GM13977 (cell line): ENCODE measurements around the gene KRT35.

ENCODE experiments used
- DNase-seq: peaks from one replicate; pipeline ENCODE4 v3.0.0; 2012; ENCODE audit warnings: low spot score
- in situ Hi-C: fragments of 300-500 bp; cut with MboI; formaldehyde crosslinking; loops from one replicate; pipeline ENCODE4 v1.12.0; 2022; ENCODE audit warnings: low sequenced_read_pairs, low pct_unique_long_range_greater_than_20kb, mixed read lengths, inconsistent platforms; ENCODE audit not compliant: unreplicated experiment
- TF ChIP-seq, protein P1 (sequence below): IDR thresholded peaks from 2 replicates; pipeline ENCODE4 v1.5.1; 2012; ENCODE audit warnings: mild to moderate bottlenecking, control low read depth; ENCODE audit not compliant: insufficient read depth; ENCODE audit errors: extremely low read depth, missing control alignments

Gene KRT35

DNA sequence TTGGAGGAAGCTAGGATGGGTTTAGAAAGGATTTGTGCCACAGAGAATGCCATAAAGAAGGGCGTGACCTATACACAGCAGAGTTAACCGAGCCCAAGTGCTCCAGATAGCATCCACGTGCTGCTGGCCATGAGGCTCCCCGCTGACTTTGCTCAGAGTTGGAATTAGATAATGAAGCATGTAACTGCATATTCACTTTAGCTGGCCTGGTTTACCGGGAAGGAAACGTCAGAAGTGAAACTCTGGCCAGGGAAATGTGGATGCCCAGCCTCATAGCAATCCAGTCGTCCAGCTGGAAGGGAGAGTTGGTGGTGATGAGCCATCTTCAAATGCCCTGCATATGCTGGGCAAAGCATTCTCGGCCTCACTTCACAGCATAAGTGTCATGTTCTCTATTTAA is 6.1 kb downstream of the KRT35 start:
- TF ChIP-seq, protein P1, sequence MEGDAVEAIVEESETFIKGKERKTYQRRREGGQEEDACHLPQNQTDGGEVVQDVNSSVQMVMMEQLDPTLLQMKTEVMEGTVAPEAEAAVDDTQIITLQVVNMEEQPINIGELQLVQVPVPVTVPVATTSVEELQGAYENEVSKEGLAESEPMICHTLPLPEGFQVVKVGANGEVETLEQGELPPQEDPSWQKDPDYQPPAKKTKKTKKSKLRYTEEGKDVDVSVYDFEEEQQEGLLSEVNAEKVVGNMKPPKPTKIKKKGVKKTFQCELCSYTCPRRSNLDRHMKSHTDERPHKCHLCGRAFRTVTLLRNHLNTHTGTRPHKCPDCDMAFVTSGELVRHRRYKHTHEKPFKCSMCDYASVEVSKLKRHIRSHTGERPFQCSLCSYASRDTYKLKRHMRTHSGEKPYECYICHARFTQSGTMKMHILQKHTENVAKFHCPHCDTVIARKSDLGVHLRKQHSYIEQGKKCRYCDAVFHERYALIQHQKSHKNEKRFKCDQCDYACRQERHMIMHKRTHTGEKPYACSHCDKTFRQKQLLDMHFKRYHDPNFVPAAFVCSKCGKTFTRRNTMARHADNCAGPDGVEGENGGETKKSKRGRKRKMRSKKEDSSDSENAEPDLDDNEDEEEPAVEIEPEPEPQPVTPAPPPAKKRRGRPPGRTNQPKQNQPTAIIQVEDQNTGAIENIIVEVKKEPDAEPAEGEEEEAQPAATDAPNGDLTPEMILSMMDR = no peak
- in situ Hi-C loops = loop anchor here (25.0 kb wide), 1 partner anchor 112 kb away; the partner anchor contains the start of gene KRT14
- no peak for DNase-seq

DNA sequence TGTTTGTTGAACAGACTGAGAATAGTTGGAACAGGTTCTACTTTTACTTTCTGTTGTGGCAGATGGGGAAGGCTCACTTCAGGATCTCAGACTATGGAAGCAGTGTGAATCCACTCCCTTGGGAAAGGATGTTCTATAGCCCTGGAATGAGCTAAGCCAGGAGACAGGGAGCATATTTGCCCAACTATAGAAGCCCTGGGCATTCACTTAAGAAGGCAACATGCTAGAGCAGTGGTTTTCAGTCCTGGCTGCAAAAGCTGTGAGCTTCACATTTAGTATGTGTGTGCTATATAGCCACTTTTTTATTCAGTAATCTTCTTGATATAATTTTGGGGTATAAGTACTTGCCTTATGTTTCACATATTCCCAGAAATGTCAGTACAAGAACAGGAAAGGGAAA is 12.6 kb downstream of the KRT35 start:
- no peak for DNase-seq
- TF ChIP-seq, protein P1 = no peak
- in situ Hi-C loops = no loop called here

GRCh38 chr17:41467561-41467960 is 13.4 kb downstream of the KRT35 start:
- in situ Hi-C loops = no loop called here
- DNase-seq = no peak

DNA sequence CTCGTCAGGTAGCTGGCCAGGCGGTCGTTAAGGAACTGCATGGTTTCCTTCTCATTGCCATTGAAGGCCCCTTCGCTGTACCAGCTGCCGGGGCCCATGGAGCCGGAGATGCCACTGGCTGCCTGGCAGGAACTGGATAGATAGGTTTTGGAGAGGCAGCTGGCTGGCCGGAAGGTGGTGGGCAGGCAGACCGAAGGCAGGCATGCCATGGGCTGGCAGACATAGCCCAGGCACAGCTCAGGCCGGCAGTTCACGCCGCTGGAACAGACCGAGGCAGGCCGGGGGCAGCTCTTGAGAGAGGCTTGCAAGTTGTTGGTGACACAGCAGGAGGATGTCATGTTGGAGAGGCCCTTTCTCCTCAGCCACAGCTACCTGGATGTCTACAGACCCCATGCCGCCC is 14.0 kb downstream of the KRT35 start, which contains the start of gene KRT32:
Gene KRT32, minus strand, starts transcription at position 399 of the 400 bp plus-strand sequence. Its CDS starts 61 bp downstream, at position 338.
- TF ChIP-seq, protein P1 = no peak
- in situ Hi-C loops = no loop called here
- DNase-seq = no peak

More at GRCh38 chr17:41467561-41467960, 13.4 kb downstream of the KRT35 start:
- TF ChIP-seq, protein P1 = no peak

GRCh38 chr17:41464682-41465081 is 16.3 kb downstream of the KRT35 start:
- in situ Hi-C loops = no loop called here
- DNase-seq = no peak
- TF ChIP-seq, protein P1 = no peak

GRCh38 chr17:41464173-41464572 is 16.8 kb downstream of the KRT35 start:
- no peak for DNase-seq
- in situ Hi-C loops = no loop called here
- TF ChIP-seq, protein P1 = no peak

- TF ChIP-seq, protein P1 = no peak
- no peak for DNase-seq
- in situ Hi-C loops = no loop called here
Observed at GRCh38 chr17:41463746-41464145, 17.2 kb downstream of the KRT35 start.
